GM12878 (cell line): ENCODE data around the gene PCBP1. TPM values are rescaled to one million over a fixed set of nuclear protein-coding genes. Genes with fewer than 3 reads are reported as not detected.

ENCODE experiments used
- BACH1 ChIP-seq: fragments of 450-650 bp; IDR thresholded peaks from 2 replicates; pipeline ENCODE4 v1.6.1; 2017; ENCODE audit warnings: mild to moderate bottlenecking, borderline replicate concordance
- BHLHE40 ChIP-seq, 2 experiments: fragments of 450-650 bp in 1 of 2; IDR thresholded peaks; 2 replicates each; pipeline ENCODE4 v1.6.1; 2011 to 2017; ENCODE audit warnings: low read depth in 2 of 2, borderline replicate concordance in 1 of 2, improper control_type of control experiment in 1 of 2, low read length in 1 of 2, mild to moderate bottlenecking in 1 of 2
- BMI1 ChIP-seq: fragments of 450-650 bp; IDR thresholded peaks from 2 replicates; pipeline ENCODE4 v1.6.1; 2016; ENCODE audit warnings: mild to moderate bottlenecking, moderate library complexity, borderline replicate concordance
- CTCF ChIP-seq, 3 experiments: IDR thresholded peaks in 2 of 3; conservative IDR thresholded peaks in 1 of 3; 2 replicates each; pipeline ENCODE4 v1.5.1; 2011; ENCODE audit warnings: low read depth in 3 of 3, low read length in 3 of 3, mild to moderate bottlenecking in 3 of 3, control low read depth in 2 of 3, moderate library complexity in 2 of 3, inconsistent platforms in 1 of 3, mixed read lengths in 1 of 3; ENCODE audit not compliant: control insufficient read depth in 2 of 3, insufficient read depth in 1 of 3; ENCODE audit errors: extremely low read depth in 1 of 3
- DPF2 ChIP-seq: fragments of 450-650 bp; IDR thresholded peaks from 2 replicates; pipeline ENCODE4 v1.6.1; 2017; ENCODE audit warnings: mild to moderate bottlenecking
- EGR1 ChIP-seq, 2 experiments: IDR thresholded peaks; 1 replicate in 1 of 2; 2 replicates in 1 of 2; pipeline ENCODE4 v1.6.1; 2011 to 2012; ENCODE audit warnings: low read depth in 2 of 2, low read length in 2 of 2, borderline replicate concordance in 1 of 2, mild to moderate bottlenecking in 1 of 2, moderate library complexity in 1 of 2
- ELK1 ChIP-seq: IDR thresholded peaks from 2 replicates; pipeline ENCODE4 v1.6.1; 2012; ENCODE audit warnings: low read depth, low read length, improper control_type of control experiment
- FOXM1 ChIP-seq: IDR thresholded peaks from 2 replicates; pipeline ENCODE4 v1.6.1; 2012; ENCODE audit warnings: low read depth, mild to moderate bottlenecking, inconsistent platforms, low read length, moderate library complexity
- IKZF2 ChIP-seq, 2 experiments: fragments of 450-650 bp; IDR thresholded peaks; 2 replicates each; pipeline ENCODE4 v1.6.1; 2017; ENCODE audit warnings: mild to moderate bottlenecking in 2 of 2, moderate library complexity in 2 of 2
- KDM1A ChIP-seq: fragments of 200-600 bp; sonication (generic); IDR thresholded peaks from 2 replicates; pipeline ENCODE4 v1.6.1; 2016; ENCODE audit warnings: borderline replicate concordance
- MYB ChIP-seq: fragments of 150-350 bp; IDR thresholded peaks from 2 replicates; pipeline ENCODE4 v1.6.1; 2014; ENCODE audit warnings: mild to moderate bottlenecking, low read depth, low read length, borderline replicate concordance
- NFYB ChIP-seq: IDR thresholded peaks from 2 replicates; pipeline ENCODE4 v1.6.1; 2011; ENCODE audit warnings: low read depth, mild to moderate bottlenecking, low read length, improper control_type of control experiment, moderate library complexity; ENCODE audit not compliant: insufficient read depth
- NR2C2 ChIP-seq: IDR thresholded peaks from 2 replicates; pipeline ENCODE4 v1.6.1; 2011; ENCODE audit warnings: borderline replicate concordance, low read depth; ENCODE audit not compliant: control insufficient read depth, insufficient read length
- POLR2AphosphoS5 ChIP-seq: IDR thresholded peaks from 2 replicates; pipeline ENCODE4 v1.6.1; 2011; ENCODE audit warnings: mild to moderate bottlenecking, low read length, inconsistent platforms
- SIN3A ChIP-seq: IDR thresholded peaks from 2 replicates; pipeline ENCODE4 v1.6.1; 2012; ENCODE audit warnings: low read depth, low read length, improper control_type of control experiment
- USF1 ChIP-seq: IDR thresholded peaks from 2 replicates; pipeline ENCODE4 v1.6.1; 2011; ENCODE audit warnings: borderline replicate concordance, low read depth, mild to moderate bottlenecking, moderate library complexity, mixed read lengths, low read length; ENCODE audit not compliant: insufficient read depth; ENCODE audit errors: extremely low read length
- WRNIP1 ChIP-seq: IDR thresholded peaks from 2 replicates; pipeline ENCODE4 v1.6.1; 2011; ENCODE audit warnings: low read depth, low read length, improper control_type of control experiment, borderline replicate concordance
- ZBED1 ChIP-seq: IDR thresholded peaks from 2 replicates; pipeline ENCODE4 v1.6.1; 2016; ENCODE audit warnings: borderline replicate concordance
- ZNF687 ChIP-seq: fragments of 450-650 bp; IDR thresholded peaks from 2 replicates; pipeline ENCODE4 v1.6.1; 2017; ENCODE audit warnings: mild to moderate bottlenecking, moderate library complexity
- polyA plus RNA-seq, 11 experiments: library from polyadenylated mRNA; depleted of rRNA in 4 of 11; unstranded in 6 of 11; stranded (reverse) in 5 of 11; fragments of >200 nt; fragmentation: Nextera tagmentation in 4 of 11; fragmentation: Illumina TruSeq in 1 of 11; extraction: Ambion mirVana in 4 of 11; extraction: Trizol in 1 of 11; gene quantifications; 1 replicate in 1 of 11; 2 replicates in 10 of 11; pipeline versions ENCODE4 v1.2.1 to v1.2.3, GENCODE V29; 2011 to 2016; ENCODE audit warnings: inconsistent platforms in 2 of 11, missing spikeins in 2 of 11, low read depth in 1 of 11
- total RNA-seq, 4 experiments: library from RNA; depleted of rRNA in 3 of 4; stranded (reverse); fragments of >200 nt in 3 of 4; fragmentation: Illumina TruSeq in 1 of 4; extraction: Trizol in 1 of 4; gene quantifications; 2 replicates each; pipeline versions ENCODE4 v1.2.1 to v1.2.3, GENCODE V29; 2013 to 2021

Gene PCBP1
- total and polyA plus RNA-seq, 10 of the 15 experiments (the other 5 are each of a cell fraction or from before 2014, with no cell fraction given) = 24.4 to 494 (median 130) TPM

- TF ChIP-seq WRNIP1 = no peak
- TF ChIP-seq SIN3A = no peak
- peak; percentile 40 to 66; a peak in 2 of 4 replicates for TF ChIP-seq IKZF2 (IDR thresholded peaks at IDR 0.05)
- no peak for TF ChIP-seq NFYB
- no peak for TF ChIP-seq USF1
- TF ChIP-seq DPF2 = peak; percentile 81
- no peak for TF ChIP-seq EGR1 (IDR thresholded peaks at IDR 0.05; ENCODE audit: borderline replicate concordance in 1 of 2, low read depth in 2 of 2, low read length in 2 of 2)
- no peak for TF ChIP-seq NR2C2
- TF ChIP-seq MYB = no peak
- peak; percentile 47; the same call in 1 of the 2 replicates for TF ChIP-seq POLR2AphosphoS5
- TF ChIP-seq ELK1 = no peak
- TF ChIP-seq ZBED1 = no peak; the same call in 1 of the 2 replicates
- no peak for TF ChIP-seq FOXM1
- TF ChIP-seq KDM1A = no peak
- no peak for TF ChIP-seq BMI1
- no peak for TF ChIP-seq CTCF (IDR thresholded peaks at IDR 0.05 in 2 of 3, conservative IDR thresholded peaks at IDR 0.05 in 1 of 3; ENCODE audit: control insufficient read depth in 2 of 3, extremely low read depth in 1 of 3, insufficient read depth in 1 of 3, low read depth in 3 of 3, low read length in 3 of 3)
- TF ChIP-seq ZNF687 = peak; percentile 77
- no peak for TF ChIP-seq BHLHE40 (IDR thresholded peaks at IDR 0.05; ENCODE audit: borderline replicate concordance in 1 of 2, low read depth in 2 of 2, low read length in 1 of 2)
- 0 out of 2 replicates have a peak, but pooled peaks have one; percentile 16 for TF ChIP-seq BACH1
These were observed 34.5 kb downstream of the PCBP1 start (continued) for GRCh38 chr2:70121627-70122372.
